A673 (cell line): Measurements from ENCODE around the gene OR52A5.

Experiments used
- EZH2 ChIP-seq: fragments of 200-600 bp; sonication (generic); IDR thresholded peaks from 2 replicates; pipeline ENCODE4 v1.6.1; 2017; ENCODE audit warnings: borderline replicate concordance, low read depth, mild to moderate bottlenecking, mixed read lengths, antibody characterized with exemption, low read length; ENCODE audit not compliant: poor library complexity, severe bottlenecking
- TF ChIP-seq, protein P1 (sequence below): fragments of 300-800, 200-600 bp; sonication (generic); conservative IDR thresholded peaks from 2 replicates; pipeline ENCODE4 v1.5.1; 2017; ENCODE audit warnings: low read depth, mild to moderate bottlenecking, antibody characterized with exemption, low read length, moderate library complexity, mixed read lengths

DNA sequence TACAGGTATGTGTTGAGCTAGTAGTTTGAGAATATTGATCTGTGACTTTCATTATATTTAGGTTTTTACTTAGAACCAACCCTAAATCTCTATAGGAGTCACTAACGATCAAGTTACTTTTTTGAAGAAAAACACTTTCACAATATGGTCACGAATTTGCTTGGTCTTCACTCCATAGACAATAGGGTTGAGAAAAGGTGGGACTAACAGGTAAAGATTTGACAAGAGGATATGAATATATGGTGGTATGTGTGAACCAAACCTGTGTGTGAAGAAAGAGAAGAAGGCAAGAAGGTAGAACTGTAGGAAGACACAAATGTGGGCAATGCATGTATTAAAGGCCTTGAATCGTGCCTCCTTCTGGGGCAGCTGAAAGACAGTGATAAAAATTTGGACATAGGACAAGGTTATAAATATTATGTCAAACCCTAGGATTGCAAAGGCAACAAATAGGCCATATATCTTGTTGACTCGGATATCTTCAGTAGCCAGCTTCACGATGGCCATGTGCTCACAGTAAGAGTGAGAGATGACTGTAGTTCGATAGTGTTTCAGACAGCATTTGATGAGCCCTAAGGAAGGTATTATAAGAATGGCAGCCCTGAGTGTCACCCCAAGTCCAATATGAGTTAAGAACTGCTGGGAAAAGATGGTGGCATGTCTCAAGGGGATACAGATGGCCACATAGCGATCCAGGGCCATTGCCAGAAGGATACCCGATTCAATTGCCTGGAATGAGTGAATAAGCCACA, 6.4 kb downstream of the OR52A5 start:
- TF ChIP-seq, protein P1, sequence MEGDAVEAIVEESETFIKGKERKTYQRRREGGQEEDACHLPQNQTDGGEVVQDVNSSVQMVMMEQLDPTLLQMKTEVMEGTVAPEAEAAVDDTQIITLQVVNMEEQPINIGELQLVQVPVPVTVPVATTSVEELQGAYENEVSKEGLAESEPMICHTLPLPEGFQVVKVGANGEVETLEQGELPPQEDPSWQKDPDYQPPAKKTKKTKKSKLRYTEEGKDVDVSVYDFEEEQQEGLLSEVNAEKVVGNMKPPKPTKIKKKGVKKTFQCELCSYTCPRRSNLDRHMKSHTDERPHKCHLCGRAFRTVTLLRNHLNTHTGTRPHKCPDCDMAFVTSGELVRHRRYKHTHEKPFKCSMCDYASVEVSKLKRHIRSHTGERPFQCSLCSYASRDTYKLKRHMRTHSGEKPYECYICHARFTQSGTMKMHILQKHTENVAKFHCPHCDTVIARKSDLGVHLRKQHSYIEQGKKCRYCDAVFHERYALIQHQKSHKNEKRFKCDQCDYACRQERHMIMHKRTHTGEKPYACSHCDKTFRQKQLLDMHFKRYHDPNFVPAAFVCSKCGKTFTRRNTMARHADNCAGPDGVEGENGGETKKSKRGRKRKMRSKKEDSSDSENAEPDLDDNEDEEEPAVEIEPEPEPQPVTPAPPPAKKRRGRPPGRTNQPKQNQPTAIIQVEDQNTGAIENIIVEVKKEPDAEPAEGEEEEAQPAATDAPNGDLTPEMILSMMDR = no peak
- no peak for TF ChIP-seq EZH2
